GM23338 (cell line): ENCODE measurements around the gene PKIB. TPM values are rescaled to one million over a fixed set of nuclear protein-coding genes. Genes with fewer than 3 reads are reported as not detected.

Experiments
- ATAC-seq: fragments of 200-7000 bp; cut with Tn5 transposase; 3 replicates; pipeline ENCODE4 v1.9.1; 2020
- DNase-seq: peaks from one replicate; pipeline ENCODE4 v3.0.0-alpha.2; 2015; ENCODE audit warnings: low spot score
- H2AFZ ChIP-seq: fragments of 200-600 bp; sonication (generic); 2 replicates; pipeline ENCODE4 v1.8.0; 2016; ENCODE audit warnings: antibody characterized with exemption, mild to moderate bottlenecking, moderate library complexity
- H3F3A ChIP-seq: fragments of 200-600 bp; sonication (generic); replicated peaks from 2 replicates; pipeline ENCODE4 v1.8.0; 2017; ENCODE audit warnings: antibody characterized with exemption, mixed run types, low read depth
- H3K27ac ChIP-seq: fragments of 200-600 bp; sonication (generic); 2 replicates; pipeline ENCODE4 v1.6.1; 2016; ENCODE audit warnings: low read depth
- H3K27me3 ChIP-seq: fragments of 200-600 bp; sonication (generic); 2 replicates; pipeline ENCODE4 v1.8.0; 2016; ENCODE audit warnings: mild to moderate bottlenecking, mixed run types, moderate library complexity; ENCODE audit not compliant: insufficient read depth
- H3K36me3 ChIP-seq: fragments of 200-600 bp; sonication (generic); 2 replicates; pipeline ENCODE4 v1.8.0; 2016; ENCODE audit warnings: mild to moderate bottlenecking; ENCODE audit not compliant: insufficient read depth
- H3K4me1 ChIP-seq: fragments of 200-600 bp; sonication (generic); 2 replicates; pipeline ENCODE4 v1.8.0; 2016; ENCODE audit warnings: mild to moderate bottlenecking, moderate library complexity; ENCODE audit not compliant: insufficient read depth
- H3K4me2 ChIP-seq: fragments of 200-600 bp; sonication (generic); 2 replicates; pipeline ENCODE4 v1.7.1; 2017; ENCODE audit warnings: mixed run types
- H3K4me3 ChIP-seq: fragments of 200-600 bp; sonication (generic); 2 replicates; pipeline ENCODE4 v1.6.1; 2016; ENCODE audit warnings: mixed run types
- H3K79me2 ChIP-seq: fragments of 200-600 bp; sonication (generic); replicated peaks from 2 replicates; pipeline ENCODE4 v1.8.0; 2017; ENCODE audit warnings: mild to moderate bottlenecking; ENCODE audit not compliant: insufficient read depth
- H3K9me2 ChIP-seq: fragments of 200-600 bp; sonication (generic); 2 replicates; pipeline ENCODE4 v1.8.0; 2017; ENCODE audit not compliant: insufficient read depth
- H4K20me1 ChIP-seq: fragments of 200-600 bp; sonication (generic); replicated peaks from 2 replicates; pipeline ENCODE4 v1.8.0; 2017; ENCODE audit warnings: mild to moderate bottlenecking; ENCODE audit not compliant: insufficient read depth
- H3K27ac Mint-ChIP-seq: 2 replicates; pipeline ENCODE4 v1.8.0; 2020; ENCODE audit warnings: inconsistent platforms, mild to moderate bottlenecking, moderate library complexity, mixed read lengths
- H3K27me3 Mint-ChIP-seq: 3 replicates; pipeline ENCODE4 v1.8.0; 2022; ENCODE audit warnings: low read depth, mild to moderate bottlenecking, moderate library complexity, mixed read lengths, inconsistent platforms; ENCODE audit not compliant: insufficient read depth, poor library complexity
- H3K36me3 Mint-ChIP-seq: 3 replicates; pipeline ENCODE4 v1.8.0; 2021; ENCODE audit warnings: low read depth, mild to moderate bottlenecking, inconsistent platforms, moderate library complexity, mixed read lengths
- H3K4me1 Mint-ChIP-seq: 3 replicates; pipeline ENCODE4 v1.8.0; 2020; ENCODE audit warnings: mild to moderate bottlenecking, inconsistent platforms, mixed read lengths
- H3K4me3 Mint-ChIP-seq: 3 replicates; pipeline ENCODE4 v1.8.0; 2021; ENCODE audit warnings: moderate library complexity, mild to moderate bottlenecking, inconsistent platforms, mixed read lengths
- H3K9me3 Mint-ChIP-seq: 3 replicates; pipeline ENCODE4 v1.8.0; 2020; ENCODE audit warnings: moderate library complexity, mild to moderate bottlenecking, inconsistent platforms, mixed read lengths
- CREB1 ChIP-seq: fragments of 250-450 bp; sonication (Bioruptor Pico); IDR thresholded peaks from 2 replicates; pipeline ENCODE4 v1.5.0; 2020; ENCODE audit warnings: low read depth, mild to moderate bottlenecking, moderate library complexity
- CTCF ChIP-seq, 2 experiments: fragments of 200-600 bp in 1 of 2; sonication (generic) in 1 of 2; conservative IDR thresholded peaks; 2 replicates each; pipeline versions ENCODE4 v1.5.1 to v1.6.1; 2016 to 2017; ENCODE audit warnings: antibody characterized with exemption in 2 of 2, low read depth in 2 of 2, mild to moderate bottlenecking in 2 of 2, moderate library complexity in 1 of 2
- ETS1 ChIP-seq: IDR thresholded peaks from 2 replicates; pipeline ENCODE4 v1.6.1; 2016; ENCODE audit warnings: antibody characterized with exemption
- EZH2 ChIP-seq: fragments of 200-600 bp; sonication (generic); IDR thresholded peaks from one replicate; pipeline ENCODE4 v1.8.0; 2017; ENCODE audit warnings: antibody characterized with exemption, mild to moderate bottlenecking, low read depth; ENCODE audit not compliant: unreplicated experiment
- EZH2phosphoT487 ChIP-seq: fragments of 200-600 bp; sonication (generic); IDR thresholded peaks from one replicate; pipeline ENCODE4 v1.8.1; 2018; ENCODE audit warnings: antibody characterized with exemption; ENCODE audit not compliant: unreplicated experiment
- JUNB ChIP-seq: IDR thresholded peaks from one replicate; pipeline ENCODE4 v1.6.1; 2016; ENCODE audit warnings: antibody characterized with exemption; ENCODE audit not compliant: unreplicated experiment
- NANOG ChIP-seq: IDR thresholded peaks from 2 replicates; pipeline ENCODE4 v1.6.1; 2016; ENCODE audit warnings: antibody characterized with exemption, borderline replicate concordance
- POLR2AphosphoS5 ChIP-seq: IDR thresholded peaks from 2 replicates; pipeline ENCODE4 v1.6.1; 2016; ENCODE audit warnings: antibody characterized with exemption, low read depth
- REST ChIP-seq: IDR thresholded peaks from one replicate; pipeline ENCODE4 v1.6.1; 2018; ENCODE audit warnings: antibody characterized with exemption; ENCODE audit not compliant: unreplicated experiment
- STAT1 ChIP-seq: IDR thresholded peaks from one replicate; pipeline ENCODE4 v1.6.1; 2016; ENCODE audit warnings: antibody characterized with exemption; ENCODE audit not compliant: unreplicated experiment
- ZNF114 ChIP-seq: fragments of 250-450 bp; sonication (Bioruptor Pico); IDR thresholded peaks from 2 replicates; pipeline ENCODE4 v1.5.0; 2020; ENCODE audit warnings: mild to moderate bottlenecking, moderate library complexity
- ZNF331 ChIP-seq: fragments of 250-450 bp; sonication (Bioruptor Pico); IDR thresholded peaks from 2 replicates; pipeline ENCODE4 v1.5.0; 2020; ENCODE audit warnings: low read depth, mild to moderate bottlenecking, moderate library complexity
- ZNF462 ChIP-seq: fragments of 250-450 bp; sonication (Bioruptor Pico); IDR thresholded peaks from 2 replicates; pipeline ENCODE4 v1.5.0; 2020; ENCODE audit warnings: mild to moderate bottlenecking, moderate library complexity
- polyA plus RNA-seq: library from polyadenylated mRNA; unstranded; fragments of >200 nt; fragmentation: Nextera tagmentation; extraction: Ambion mirVana; gene quantifications from 2 replicates; pipeline ENCODE4 v1.2.1, GENCODE V29; 2016
- total RNA-seq: library from RNA; depleted of rRNA; stranded (reverse); fragments of >200 nt; shearing (Covaris generic); gene quantifications from 2 replicates; pipeline ENCODE4 v1.2.3, GENCODE V29; 2014

PKIB gene
- total and polyA plus RNA-seq, 2 experiments from 2014 or later = 125 to 170 TPM

- ATAC-seq (no peak), DNase-seq (no peak)
- Mint-ChIP-seq H3K27me3 (no peaks in the 10 kb centered on the region), H3K4me1 (no peaks in the 10 kb centered on the region), H3K27ac (no peak overlapping the region), H3K4me3 (no peak overlapping the region), H3K9me3 (peaks cover 6% of the 10 kb centered on the region), H3K36me3 (peaks cover 25% of the 10 kb centered on the region)
- Histone ChIP-seq H3K9me2 (0 out of 2 replicates have a peak, but pooled peaks cover 4% of the 10 kb centered on the region), H3K27ac (no peak overlapping the region), H4K20me1 (peaks cover 2% of the 10 kb centered on the region; the same call in 1 of the 2 replicates), H2AFZ (no peak overlapping the region), H3K79me2 (peaks cover 13% of the 10 kb centered on the region; the same call in 1 of the 2 replicates), H3K4me2 (no peak overlapping the region), H3K36me3 (no peaks in the 10 kb centered on the region), H3K4me1 (no peaks in the 10 kb centered on the region), H3K4me3 (no peak overlapping the region), H3F3A (no peaks in the 10 kb centered on the region), H3K27me3 (no peaks in the 10 kb centered on the region)
- TF ChIP-seq CTCF (conservative IDR thresholded peaks at IDR 0.05; ENCODE audit: low read depth in 2 of 2) (no peak), REST (no peak), POLR2AphosphoS5 (no peak), ZNF331 (CRISPR knock-in tag) (no peak), JUNB (no peak), CREB1 (CRISPR knock-in tag) (no peak), EZH2phosphoT487 (no peak), ZNF462 (CRISPR knock-in tag) (no peak), ZNF114 (no peak), NANOG (no peak), ETS1 (no peak), EZH2 (no peak), STAT1 (no peak)
These were observed 73.9 kb downstream of the PKIB start for GRCh38 chr6:122683989-122684651.
